GM12878 (cell line): ENCODE data around the gene HAPLN2. TPM values are rescaled to one million over a fixed set of nuclear protein-coding genes. Genes with fewer than 3 reads are reported as not detected.

ENCODE experiments used
- BHLHE40 ChIP-seq, 2 experiments: fragments of 450-650 bp in 1 of 2; IDR thresholded peaks; 2 replicates each; pipeline ENCODE4 v1.6.1; 2011 to 2017; ENCODE audit warnings: low read depth in 2 of 2, borderline replicate concordance in 1 of 2, improper control_type of control experiment in 1 of 2, low read length in 1 of 2, mild to moderate bottlenecking in 1 of 2
- CHD4 ChIP-seq: fragments of 200-600 bp; sonication (generic); IDR thresholded peaks from 2 replicates; pipeline ENCODE4 v1.6.1; 2016; ENCODE audit warnings: mild to moderate bottlenecking
- CREM ChIP-seq: IDR thresholded peaks from 2 replicates; pipeline ENCODE4 v1.6.1; 2014; ENCODE audit warnings: antibody characterized with exemption, low read depth
- E2F8 ChIP-seq: fragments of 450-650 bp; IDR thresholded peaks from 2 replicates; pipeline ENCODE4 v1.6.1; 2018; ENCODE audit warnings: mild to moderate bottlenecking, low read depth, moderate library complexity; ENCODE audit not compliant: partially characterized antibody
- GABPA ChIP-seq: IDR thresholded peaks from 2 replicates; pipeline ENCODE4 v1.6.1; 2014; ENCODE audit warnings: antibody characterized with exemption, low read depth, mild to moderate bottlenecking, inconsistent platforms
- MAX ChIP-seq: IDR thresholded peaks from 2 replicates; pipeline ENCODE4 v1.6.1; 2012; ENCODE audit warnings: low read depth, low read length, improper control_type of control experiment
- MTA3 ChIP-seq: IDR thresholded peaks from 2 replicates; pipeline ENCODE4 v1.6.1; 2012; ENCODE audit warnings: low read length, inconsistent platforms, borderline replicate concordance
- NBN ChIP-seq: fragments of 450-650 bp; IDR thresholded peaks from 2 replicates; pipeline ENCODE4 v1.6.1; 2016
- PKNOX1 ChIP-seq: fragments of 450-650 bp; IDR thresholded peaks from 2 replicates; pipeline ENCODE4 v1.6.1; 2016; ENCODE audit warnings: mild to moderate bottlenecking
- POLR2A ChIP-seq: IDR thresholded peaks from 2 replicates; pipeline ENCODE4 v1.6.1; 2011; ENCODE audit warnings: low read depth, mild to moderate bottlenecking, low read length
- POU2F2 ChIP-seq: IDR thresholded peaks from 3 replicates; pipeline ENCODE4 v1.6.1; 2011; ENCODE audit warnings: low read depth, mild to moderate bottlenecking, low read length, borderline replicate concordance
- PRDM15 ChIP-seq: fragments of 450-650 bp; formaldehyde crosslinking; IDR thresholded peaks from 2 replicates; pipeline ENCODE4 v1.4.0; 2020; ENCODE audit warnings: mild to moderate bottlenecking, moderate library complexity
- SMAD5 ChIP-seq: IDR thresholded peaks from 2 replicates; pipeline ENCODE4 v1.6.1; 2016; ENCODE audit warnings: antibody characterized with exemption, low read depth
- SMARCA5 ChIP-seq: fragments of 450-650 bp; IDR thresholded peaks from 2 replicates; pipeline ENCODE4 v1.6.1; 2017; ENCODE audit warnings: mild to moderate bottlenecking
- SREBF2 ChIP-seq: IDR thresholded peaks from 2 replicates; pipeline ENCODE4 v1.6.1; 2012; ENCODE audit warnings: mild to moderate bottlenecking, low read length
- ZBTB4 ChIP-seq: fragments of 450-650 bp; formaldehyde crosslinking; IDR thresholded peaks from 2 replicates; pipeline ENCODE4 v1.4.0; 2022; ENCODE audit warnings: mild to moderate bottlenecking, moderate library complexity
- ZNF217 ChIP-seq: fragments of 450-650 bp; IDR thresholded peaks from 2 replicates; pipeline ENCODE4 v1.6.1; 2017; ENCODE audit warnings: antibody characterized with exemption, mild to moderate bottlenecking
- polyA plus RNA-seq, 11 experiments: library from polyadenylated mRNA; depleted of rRNA in 4 of 11; unstranded in 6 of 11; stranded (reverse) in 5 of 11; fragments of >200 nt; fragmentation: Nextera tagmentation in 4 of 11; fragmentation: Illumina TruSeq in 1 of 11; extraction: Ambion mirVana in 4 of 11; extraction: Trizol in 1 of 11; gene quantifications; 1 replicate in 1 of 11; 2 replicates in 10 of 11; pipeline versions ENCODE4 v1.2.1 to v1.2.3, GENCODE V29; 2011 to 2016; ENCODE audit warnings: inconsistent platforms in 2 of 11, missing spikeins in 2 of 11, low read depth in 1 of 11
- total RNA-seq, 4 experiments: library from RNA; depleted of rRNA in 3 of 4; stranded (reverse); fragments of >200 nt in 3 of 4; fragmentation: Illumina TruSeq in 1 of 4; extraction: Trizol in 1 of 4; gene quantifications; 2 replicates each; pipeline versions ENCODE4 v1.2.1 to v1.2.3, GENCODE V29; 2013 to 2021
- TF ChIP-seq, protein P1 (sequence below): fragments of 150-350 bp; IDR thresholded peaks from 2 replicates; pipeline ENCODE4 v1.6.1; 2014; ENCODE audit warnings: mild to moderate bottlenecking, low read depth, low read length

The HAPLN2 gene
- total and polyA plus RNA-seq, 10 of the 15 experiments (the other 5 are each of a cell fraction or from before 2014, with no cell fraction given): 0.15 to 0.24 TPM; not detected in 8

DNA sequence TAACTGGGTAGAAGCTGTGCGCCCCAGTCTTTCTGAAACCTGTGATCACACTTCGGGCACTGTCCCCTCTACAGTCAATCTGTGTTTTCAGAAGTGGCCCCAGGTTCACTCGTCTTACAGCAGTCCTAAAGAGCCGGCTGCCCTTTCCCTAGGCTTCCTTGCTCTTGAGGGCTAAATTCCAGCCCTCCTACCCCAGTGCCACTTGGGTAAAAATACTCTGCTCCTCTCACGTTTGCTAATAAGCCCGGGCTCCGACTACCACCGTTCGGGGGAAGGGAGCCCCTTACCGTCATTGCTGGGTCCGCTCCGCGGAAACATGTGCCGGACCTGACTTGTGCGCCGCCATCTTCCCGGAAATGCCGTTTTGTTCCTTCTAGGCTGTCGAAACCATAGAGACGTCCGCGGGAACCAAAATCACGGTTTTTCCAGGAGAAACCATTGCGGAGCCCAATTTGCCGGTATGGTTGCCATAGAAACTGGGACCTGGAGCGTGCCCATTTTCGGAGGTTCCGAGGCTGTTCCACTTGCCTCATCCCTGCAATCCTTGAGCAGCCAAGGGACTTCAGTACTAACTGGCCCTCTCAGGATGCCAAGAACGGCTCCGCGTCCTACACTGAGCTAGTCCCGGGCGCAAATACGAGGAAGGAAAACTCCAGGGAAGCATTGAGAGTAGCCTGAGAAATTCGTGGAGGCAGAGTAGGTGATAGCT is 17.9 kb upstream of the HAPLN2 start, which contains the start of gene GPATCH4 (continued):
- peak; percentile 99 for TF ChIP-seq MAX
- no peak for TF ChIP-seq PRDM15
- TF ChIP-seq MTA3: no peak
- no peak for TF ChIP-seq SMARCA5
- TF ChIP-seq E2F8: peak; percentile 72
- no peak for TF ChIP-seq ZNF217
- TF ChIP-seq, protein P1, sequence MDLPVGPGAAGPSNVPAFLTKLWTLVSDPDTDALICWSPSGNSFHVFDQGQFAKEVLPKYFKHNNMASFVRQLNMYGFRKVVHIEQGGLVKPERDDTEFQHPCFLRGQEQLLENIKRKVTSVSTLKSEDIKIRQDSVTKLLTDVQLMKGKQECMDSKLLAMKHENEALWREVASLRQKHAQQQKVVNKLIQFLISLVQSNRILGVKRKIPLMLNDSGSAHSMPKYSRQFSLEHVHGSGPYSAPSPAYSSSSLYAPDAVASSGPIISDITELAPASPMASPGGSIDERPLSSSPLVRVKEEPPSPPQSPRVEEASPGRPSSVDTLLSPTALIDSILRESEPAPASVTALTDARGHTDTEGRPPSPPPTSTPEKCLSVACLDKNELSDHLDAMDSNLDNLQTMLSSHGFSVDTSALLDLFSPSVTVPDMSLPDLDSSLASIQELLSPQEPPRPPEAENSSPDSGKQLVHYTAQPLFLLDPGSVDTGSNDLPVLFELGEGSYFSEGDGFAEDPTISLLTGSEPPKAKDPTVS: no peak
- TF ChIP-seq NBN: peak; percentile 53; the same call in 1 of the 2 replicates
- peak; percentile 55; the same call in 1 of the 2 replicates for TF ChIP-seq CREM
- peak; percentile 74; the same call in 2 of the 3 replicates for TF ChIP-seq POU2F2
- TF ChIP-seq PKNOX1: no peak
- TF ChIP-seq ZBTB4 (CRISPR knock-in tag): no peak
- peak; percentile 89 for TF ChIP-seq GABPA
- peak; percentile 20 to 73; a peak in 2 of 4 replicates for TF ChIP-seq BHLHE40 (IDR thresholded peaks at IDR 0.05; ENCODE audit: borderline replicate concordance in 1 of 2, low read depth in 2 of 2, low read length in 1 of 2)
- peak; percentile 92 for TF ChIP-seq POLR2A
- TF ChIP-seq SMAD5: no peak; the same call in 1 of the 2 replicates
- TF ChIP-seq SREBF2: no peak
- TF ChIP-seq CHD4: no peak
